NCI-H1048 (cell line): Measurements from ENCODE around the gene FGFBP1.
A peak's percentile ranks its signal among the peaks of the same experiment; 100 is the strongest.

Source experiments
- DNase-seq: peaks from one replicate; lab custom pipeline; 2025; lab: John Stamatoyannopoulos, UW

The FGFBP1 gene

GRCh38 chr4:15938640-15939039 is at the start of gene FGFBP1:
Gene FGFBP1, minus strand, starts transcription at chr4:15938740. Its CDS starts 2,108 bp downstream, at chr4:15936632.
- DNase-seq, result no peak

DNA sequence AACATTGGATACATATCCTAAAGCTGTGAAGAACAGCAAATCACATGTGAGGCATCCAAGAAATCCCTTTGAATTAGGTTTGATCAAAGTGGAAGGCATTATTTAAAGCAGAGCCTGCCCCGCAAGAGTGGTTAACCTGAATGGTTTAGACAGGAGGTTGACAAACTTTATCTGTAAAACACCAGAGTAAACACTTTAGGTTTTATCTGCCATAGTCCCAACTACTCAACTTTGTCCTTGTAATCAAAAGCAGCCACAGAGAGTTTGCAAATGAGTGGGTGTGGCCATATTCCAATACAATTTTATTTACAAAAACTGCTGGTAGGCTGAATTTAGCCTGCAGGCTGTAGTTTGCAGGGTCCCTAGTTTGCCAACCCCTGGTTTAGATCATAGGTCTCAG is 49.7 kb upstream of the FGFBP1 start:
- no peak for DNase-seq

DNA sequence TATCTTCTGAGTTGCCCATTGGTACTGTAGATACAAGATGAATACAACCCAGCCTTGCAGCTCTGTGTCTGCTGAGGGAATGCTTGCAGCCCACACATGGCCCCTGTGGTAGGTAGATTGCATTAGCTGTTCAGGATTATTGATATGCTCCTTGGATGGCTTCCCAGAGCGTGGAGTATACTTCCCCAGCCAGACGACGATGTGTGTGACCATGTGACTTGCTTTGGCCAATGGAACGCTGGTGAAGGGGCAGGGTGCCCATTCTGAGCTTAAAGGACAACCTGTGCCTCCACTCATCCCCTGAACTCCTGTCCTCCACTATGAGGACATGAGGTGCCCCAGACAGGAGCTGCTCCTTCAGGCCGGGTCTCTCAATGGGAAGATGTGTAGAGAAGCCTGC is 48.4 kb upstream of the FGFBP1 start:
- DNase-seq, result no peak

DNA sequence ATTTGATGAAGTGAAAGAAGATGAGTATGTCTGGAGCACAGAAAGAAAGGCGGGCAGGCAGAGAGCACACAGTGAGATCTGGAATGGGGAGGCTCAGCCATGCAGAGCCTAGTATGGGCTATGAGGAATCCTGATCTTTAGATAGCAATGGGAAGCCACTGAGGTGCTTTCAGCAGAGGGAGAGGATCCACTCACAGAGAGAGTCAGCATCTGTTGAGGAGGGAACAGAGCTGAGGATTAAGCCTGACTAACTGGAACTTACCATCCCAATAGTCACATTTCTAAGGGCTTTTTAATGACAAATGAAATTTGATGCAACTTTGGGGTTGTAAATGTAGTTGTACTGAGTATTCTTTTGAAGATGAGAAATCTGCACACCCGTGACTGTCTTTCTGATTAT is 45.1 kb upstream of the FGFBP1 start:
- no peak for DNase-seq

- no peak for DNase-seq
These were observed 44.4 kb upstream of the FGFBP1 start for GRCh38 chr4:15982842-15983524.

DNA sequence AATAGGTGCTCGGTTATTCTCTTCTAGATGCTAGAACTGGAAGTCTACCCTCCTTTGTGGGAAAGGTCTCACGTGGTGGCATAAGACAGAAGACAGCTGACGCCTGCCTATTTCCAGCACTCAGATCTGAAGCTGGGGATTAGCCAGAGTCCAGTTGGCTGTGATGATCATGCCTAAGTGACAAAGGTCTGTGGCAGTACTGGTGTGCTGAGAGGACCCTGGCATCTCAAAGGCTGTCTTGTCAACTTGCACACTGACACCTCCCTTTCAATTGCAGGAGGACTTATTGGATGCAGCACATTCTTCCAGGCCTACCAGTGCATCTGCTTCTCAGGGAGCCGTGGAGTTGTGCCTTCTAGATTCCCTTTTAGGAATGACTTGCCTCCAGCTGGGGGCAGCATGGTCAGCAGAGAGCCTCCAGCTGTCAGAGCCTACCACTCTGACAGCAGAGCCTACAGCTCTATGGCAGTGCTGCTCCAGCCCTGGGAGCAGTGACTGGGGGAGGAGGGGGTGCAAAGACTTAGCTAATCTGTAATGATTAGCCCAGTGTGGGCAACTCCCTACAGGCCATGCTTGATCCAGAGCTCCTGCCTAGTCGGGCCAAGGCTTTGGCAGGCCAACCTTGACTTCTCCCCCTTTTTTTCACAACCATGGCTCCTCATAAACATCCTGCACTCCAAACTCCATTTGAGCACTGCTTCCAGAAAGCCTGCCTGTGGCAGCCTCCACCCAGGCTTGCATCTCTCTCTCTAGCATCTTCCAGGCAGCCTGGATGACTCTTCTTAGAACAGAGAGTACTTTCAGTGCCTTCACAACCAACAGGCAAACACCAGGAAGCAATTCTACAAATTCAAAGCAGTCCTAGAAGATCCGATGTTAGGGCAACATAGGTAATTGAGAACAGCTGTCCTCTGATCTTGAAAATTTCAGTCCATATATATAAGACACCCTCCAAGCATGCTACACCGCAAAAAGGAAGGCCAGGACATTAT is 38.2 kb upstream of the FGFBP1 start:
- DNase-seq, result no peak

- no peak for DNase-seq
These were observed 32.7 kb upstream of the FGFBP1 start for GRCh38 chr4:15971068-15971801.

DNA sequence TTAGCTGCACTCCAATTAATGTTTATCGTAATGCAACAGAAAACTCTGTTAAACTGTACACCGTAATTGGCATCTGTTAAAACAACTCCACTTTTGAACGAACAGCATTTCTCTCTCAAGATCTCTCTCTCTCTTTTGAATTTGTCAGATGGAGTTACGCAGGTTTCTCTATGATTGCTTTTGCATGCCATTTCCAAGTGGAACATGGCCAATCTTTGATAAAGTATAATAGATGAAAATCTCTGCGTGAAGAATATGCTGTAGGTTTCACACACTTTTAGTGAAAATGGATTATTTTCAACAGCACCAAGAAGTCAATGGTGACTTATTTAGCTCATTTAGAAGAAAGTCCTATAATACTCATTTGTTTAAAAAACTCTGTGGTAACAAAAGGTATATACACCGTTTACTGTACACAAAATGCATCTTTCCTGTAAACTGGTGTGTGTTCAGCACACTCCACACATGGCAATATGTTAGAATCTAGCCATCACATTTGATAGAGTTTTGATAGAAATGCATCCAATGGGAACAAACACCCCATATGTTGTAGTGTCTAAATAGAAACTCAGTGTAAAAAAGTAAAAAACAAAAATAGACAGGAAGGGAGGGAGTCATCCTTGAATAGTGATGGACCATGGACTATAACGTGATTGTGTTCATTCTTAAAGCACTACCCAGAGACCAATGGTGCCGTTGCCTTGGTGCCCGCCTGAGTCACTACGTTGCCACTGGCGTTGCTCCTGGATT is 30.2 kb upstream of the FGFBP1 start:
- no peak for DNase-seq

DNA sequence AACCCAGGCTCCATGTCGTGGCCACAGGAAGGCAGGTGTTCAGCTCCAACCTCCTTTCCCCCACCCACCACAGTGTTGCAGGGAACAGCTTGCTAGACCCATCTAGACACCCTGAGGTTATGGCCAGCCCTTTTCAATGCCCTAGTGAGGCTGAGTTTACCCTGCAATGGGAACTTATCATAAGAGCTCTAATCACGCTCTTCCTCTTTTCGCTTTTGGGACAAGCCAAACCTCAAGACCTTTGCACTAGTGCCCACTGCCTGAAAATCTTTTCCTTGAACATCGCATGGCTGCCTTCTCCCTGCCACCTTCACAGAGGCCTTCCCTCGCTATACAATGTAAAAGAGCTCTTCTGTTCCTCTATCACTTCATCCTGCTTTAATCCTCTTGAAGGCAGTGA is 26.8 kb upstream of the FGFBP1 start:
- DNase-seq, result no peak

- no peak for DNase-seq
These were observed 25.6 kb upstream of the FGFBP1 start for GRCh38 chr4:15964159-15964558.

DNA sequence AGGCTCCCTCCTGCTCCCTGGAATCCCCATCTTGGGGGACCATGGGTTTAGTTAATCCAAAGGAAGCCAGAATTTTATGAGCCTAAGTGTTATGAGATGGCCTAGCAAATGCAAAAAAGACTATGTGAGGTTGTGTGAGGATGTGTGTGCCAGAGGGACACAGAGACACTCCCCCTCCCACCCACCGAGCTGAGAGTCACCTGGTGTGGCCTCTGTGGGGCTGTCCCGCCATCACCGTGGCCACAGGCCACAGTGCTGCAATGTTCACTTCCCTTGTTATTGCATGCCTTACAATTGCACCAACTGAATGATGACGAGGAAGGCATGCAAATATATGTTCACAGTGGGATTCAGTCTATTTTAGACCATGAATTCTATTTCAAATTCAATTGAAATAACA is 25.0 kb upstream of the FGFBP1 start:
- no peak for DNase-seq

GRCh38 chr4:15963001-15963451 is 24.5 kb upstream of the FGFBP1 start, which contains the start of gene FGFBP2:
Gene FGFBP2, minus strand, starts transcription at chr4:15963175. Its CDS starts 46 bp downstream, at chr4:15963129.
- DNase-seq, result no peak

GRCh38 chr4:15961781-15962510 is 23.4 kb upstream of the FGFBP1 start:
- no peak for DNase-seq

- DNase-seq, result no peak
These were observed 20.0 kb upstream of the FGFBP1 start for GRCh38 chr4:15958562-15958961.

DNA sequence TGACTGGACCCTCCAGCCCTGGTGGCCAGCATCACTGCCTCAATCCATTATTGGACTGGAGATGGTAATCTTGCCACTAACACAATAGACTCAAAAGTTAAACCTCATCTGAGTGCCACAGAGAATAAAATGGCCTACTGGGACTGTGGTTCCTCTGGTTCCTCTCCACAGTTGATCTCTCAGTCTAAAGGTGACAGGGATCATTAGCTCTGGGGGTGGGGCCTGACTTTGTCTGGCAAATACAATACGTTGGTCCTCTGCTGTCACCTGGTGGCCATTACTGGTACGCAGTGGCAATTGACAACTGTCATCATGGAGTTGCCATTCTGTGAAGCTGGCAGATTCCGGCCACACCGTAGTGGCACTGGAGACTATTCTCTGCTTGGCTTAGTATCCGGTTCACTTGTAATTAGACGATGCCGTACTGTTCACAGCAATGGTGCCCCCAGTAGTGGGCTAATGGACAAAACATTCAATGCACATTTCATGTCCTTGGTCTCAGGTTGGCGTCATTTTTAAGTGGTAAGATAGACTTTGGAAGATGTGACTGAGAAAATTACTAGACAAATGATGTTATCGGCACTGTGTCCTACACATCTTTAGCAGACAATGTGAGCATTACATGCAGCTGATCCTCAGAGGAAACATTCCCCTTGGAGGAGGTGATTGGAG is 17.8 kb upstream of the FGFBP1 start:
- DNase-seq, result peak; percentile 26

DNA sequence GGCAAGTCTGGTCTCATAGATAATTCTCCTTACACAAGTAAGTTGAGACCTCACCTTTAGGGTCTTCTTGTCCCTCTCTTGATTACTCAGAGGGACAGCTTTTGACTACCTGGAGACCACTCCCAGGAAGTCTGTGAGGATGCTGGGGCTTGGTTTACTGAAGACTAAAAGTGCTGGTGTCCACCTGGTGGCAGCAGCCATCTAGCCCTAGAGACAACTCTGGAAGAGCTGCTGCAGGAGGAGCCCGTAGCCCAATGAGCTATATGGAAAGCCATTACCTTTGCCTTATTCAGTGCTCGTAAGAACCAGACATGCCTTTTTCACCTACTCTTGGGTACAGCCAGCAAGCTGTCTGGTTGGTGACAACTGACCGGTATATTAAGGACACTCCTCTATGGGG is 17.1 kb upstream of the FGFBP1 start:
- no peak for DNase-seq

GRCh38 chr4:15953625-15954024 is 15.1 kb upstream of the FGFBP1 start:
- DNase-seq, result no peak

- DNase-seq, result no peak
These were observed 13.2 kb upstream of the FGFBP1 start for GRCh38 chr4:15951781-15952180.

- DNase-seq, result no peak
These were observed 10.3 kb upstream of the FGFBP1 start for GRCh38 chr4:15948826-15949225.

DNA sequence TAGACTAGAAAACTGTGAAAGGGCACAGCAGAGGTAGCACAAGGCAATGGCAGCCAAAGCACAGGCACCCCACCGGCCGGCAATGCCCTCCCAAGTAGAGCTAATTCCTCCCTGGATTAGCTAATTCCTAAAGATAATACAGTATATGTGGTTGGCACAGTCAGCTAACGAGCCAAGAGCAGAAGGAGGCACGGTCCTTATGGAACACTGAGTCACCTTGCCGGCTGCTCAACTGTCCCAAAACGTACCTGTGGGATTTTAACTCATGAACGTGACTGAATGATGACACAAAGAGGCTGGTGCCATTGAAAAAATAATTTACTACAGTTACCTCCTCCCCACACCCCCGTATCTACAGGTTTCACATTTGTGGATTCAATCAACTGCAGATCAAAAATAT is 9.1 kb upstream of the FGFBP1 start:
- DNase-seq, result no peak
